HG02763 (cell line): ENCODE data around the gene LEFTY1.
"Not testable (repeated sequence)": the region's sequence is repeated elsewhere in the genome, so short reads cannot be mapped to it uniquely, and the experiment has no call there.

Experiments used
- ATAC-seq: cut with Tn5 transposase; IDR thresholded peaks from one replicate; pipeline ENCODE4 v1.9.1; 2021; ENCODE audit warnings: mild to moderate bottlenecking, moderate library complexity; ENCODE audit not compliant: unreplicated experiment

The LEFTY1 gene

GRCh38 chr1:225851805-225852204 lies 37.1 kb downstream of the LEFTY1 start:
- ATAC-seq, result peak; percentile 55

GRCh38 chr1:225850370-225850769 lies 38.6 kb downstream of the LEFTY1 start:
- no peak for ATAC-seq

- ATAC-seq, result no peak
These were observed 39.0 kb downstream of the LEFTY1 start for GRCh38 chr1:225849925-225850324.

GRCh38 chr1:225848030-225848955 lies 40.7 kb downstream of the LEFTY1 start:
- ATAC-seq, result peak; percentile 62

GRCh38 chr1:225847610-225848009 lies 41.3 kb downstream of the LEFTY1 start:
- no peak for ATAC-seq

GRCh38 chr1:225846331-225847310 lies 42.3 kb downstream of the LEFTY1 start:
- no peak for ATAC-seq

GRCh38 chr1:225845571-225846259 lies 43.2 kb downstream of the LEFTY1 start:
- ATAC-seq, result no peak

- ATAC-seq, result no peak
These were observed 43.8 kb downstream of the LEFTY1 start for GRCh38 chr1:225845097-225845496.

- no peak for ATAC-seq
These were observed 44.5 kb downstream of the LEFTY1 start for GRCh38 chr1:225844236-225845061.

GRCh38 chr1:225843426-225843795 lies 45.5 kb downstream of the LEFTY1 start:
- ATAC-seq, result no peak

GRCh38 chr1:225842788-225843425 lies 46.0 kb downstream of the LEFTY1 start:
- ATAC-seq, result no peak

- ATAC-seq, result no peak
These were observed 46.9 kb downstream of the LEFTY1 start for GRCh38 chr1:225842074-225842473.

- no peak for ATAC-seq
These were observed 48.2 kb downstream of the LEFTY1 start for GRCh38 chr1:225840713-225841112.

GRCh38 chr1:225840223-225840610 lies 48.7 kb downstream of the LEFTY1 start:
- no peak for ATAC-seq

GRCh38 chr1:225838793-225839192 lies 50.2 kb downstream of the LEFTY1 start:
- ATAC-seq, result no peak

GRCh38 chr1:225836296-225836695 lies 52.6 kb downstream of the LEFTY1 start:
- ATAC-seq, result not testable (repeated sequence)
